Hematopoietic multipotent progenitor cell treated with erythropoietin and hydrocortisone succinate and interleukin-3 and kit ligand, for 6 days (in vitro differentiated cells): ENCODE data around the gene CHAF1B.
"Not testable (repeated sequence)": the region's sequence is repeated elsewhere in the genome, so short reads cannot be mapped to it uniquely, and the experiment has no call there.

Experiments
- DNase-seq: peaks from one replicate; pipeline ENCODE4 v3.0.0-alpha.2; 2015

Gene CHAF1B

GRCh38 chr21:36388835-36389234 lies 3.6 kb downstream of the CHAF1B start:
- DNase-seq, result no peak

- DNase-seq, result not testable (repeated sequence)
Observed at GRCh38 chr21:36391649-36392048, 6.5 kb downstream of the CHAF1B start.

GRCh38 chr21:36395353-36396111 lies 10.3 kb downstream of the CHAF1B start:
- DNase-seq, result no peak

GRCh38 chr21:36396325-36396724 lies 11.1 kb downstream of the CHAF1B start:
- DNase-seq, result no peak

- DNase-seq, result no peak
Observed at GRCh38 chr21:36396971-36397370, 11.8 kb downstream of the CHAF1B start.

GRCh38 chr21:36397606-36398005 lies 12.4 kb downstream of the CHAF1B start:
- no peak for DNase-seq

GRCh38 chr21:36399736-36400135 lies 14.5 kb downstream of the CHAF1B start:
- not testable (repeated sequence) for DNase-seq

GRCh38 chr21:36400719-36401118 lies 15.5 kb downstream of the CHAF1B start:
- DNase-seq, result no peak

- DNase-seq, result no peak
Observed at GRCh38 chr21:36402339-36402738, 17.1 kb downstream of the CHAF1B start.

- peak; percentile 9 for DNase-seq
Observed at GRCh38 chr21:36403713-36404112, 18.5 kb downstream of the CHAF1B start.

- peak; percentile 0 for DNase-seq
Observed at GRCh38 chr21:36408568-36408967, 23.4 kb downstream of the CHAF1B start.

GRCh38 chr21:36411301-36411700 lies 26.1 kb downstream of the CHAF1B start:
- DNase-seq, result no peak

GRCh38 chr21:36412916-36413315 lies 27.7 kb downstream of the CHAF1B start:
- no peak for DNase-seq

GRCh38 chr21:36415375-36415774 lies 30.2 kb downstream of the CHAF1B start:
- no peak for DNase-seq

- no peak for DNase-seq
Observed at GRCh38 chr21:36419241-36419640, 34.0 kb downstream of the CHAF1B start.

- DNase-seq, result peak; percentile 92
Observed at GRCh38 chr21:36419996-36420395, 34.8 kb downstream of the CHAF1B start.

GRCh38 chr21:36420571-36421339 lies 35.6 kb downstream of the CHAF1B start:
- DNase-seq, result no peak

- DNase-seq, result peak; percentile 90
Observed at GRCh38 chr21:36422279-36423098, 37.3 kb downstream of the CHAF1B start.

GRCh38 chr21:36423771-36424433 lies 38.7 kb downstream of the CHAF1B start:
- DNase-seq, result peak; percentile 60

- DNase-seq, result no peak
Observed at GRCh38 chr21:36424592-36424991, 39.4 kb downstream of the CHAF1B start.

- DNase-seq, result no peak
Observed at GRCh38 chr21:36425286-36425685, 40.1 kb downstream of the CHAF1B start.

GRCh38 chr21:36427502-36427901 lies 42.3 kb downstream of the CHAF1B start:
- DNase-seq, result no peak
